Lung microvascular endothelial cell (primary cell): ENCODE results near the gene ENOPH1. TPM values are rescaled to one million over a fixed set of nuclear protein-coding genes. Genes with fewer than 3 reads are reported as not detected.

Experiments
- DNase-seq, 2 donors: peaks; one replicate each; pipeline versions ENCODE4 v3.0.0 to v3.0.0-alpha.2; 2010; ENCODE audit warnings: low read depth in 2 of 2
- total RNA-seq: library from RNA; depleted of rRNA; stranded (reverse); fragments of >200 nt; gene quantifications from 2 replicates; pipeline ENCODE4 v1.2.1, GENCODE V29; 2014

Gene ENOPH1
- total RNA-seq, 1 donor from 2014 or later, result 45.4 TPM

DNA sequence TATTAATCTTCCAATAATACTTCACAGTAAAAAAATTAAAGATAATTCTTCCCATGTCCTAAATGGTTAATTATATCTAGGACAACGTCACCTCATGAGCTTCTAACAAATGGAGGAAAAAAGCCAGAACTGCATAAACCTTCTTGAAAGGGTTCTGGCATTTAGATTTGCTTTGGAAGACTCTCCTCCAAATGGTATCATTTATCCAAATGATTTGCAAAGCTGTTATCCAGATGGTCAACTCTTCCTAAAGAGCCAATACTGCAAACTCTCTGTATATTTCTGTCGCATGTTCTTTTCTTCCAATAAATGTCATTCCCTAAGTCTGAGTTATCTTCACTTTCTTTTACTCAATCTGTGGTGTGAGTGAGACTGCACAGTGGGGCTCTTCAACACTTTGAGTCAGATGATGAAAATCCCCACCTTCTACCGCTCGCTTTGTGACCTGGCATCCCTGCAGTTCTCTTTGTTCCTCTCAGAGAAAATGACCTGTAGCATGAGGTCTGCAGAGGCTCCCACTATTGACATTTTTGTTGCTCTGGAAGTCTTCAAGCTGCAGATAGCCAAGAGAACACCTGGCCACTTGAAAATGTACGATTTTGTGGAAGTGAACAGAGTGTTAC is 78.5 kb downstream of the ENOPH1 start:
- no peak for DNase-seq

DNA sequence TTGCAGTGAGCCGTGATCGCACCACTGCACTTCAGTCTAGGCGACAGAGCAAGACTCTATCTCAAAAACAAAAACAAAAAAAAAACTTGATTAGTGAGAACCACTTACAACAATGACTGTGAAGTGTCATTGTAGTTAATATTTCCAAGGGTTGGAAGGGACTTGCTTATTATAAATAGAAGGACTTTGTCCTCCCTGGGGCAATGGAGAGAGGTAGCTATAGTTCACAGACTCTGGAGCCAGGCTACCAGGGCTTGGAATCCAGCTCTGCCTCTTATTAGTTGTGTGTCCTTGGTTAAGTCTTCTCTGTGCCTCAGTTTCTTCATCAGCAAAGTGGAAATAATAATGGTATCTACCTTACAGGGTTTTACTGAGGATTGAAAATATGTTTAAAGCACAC is 79.8 kb downstream of the ENOPH1 start:
- no peak for DNase-seq

Other genes starting within 250 kb of the ENOPH1 start
- gene HNRNPD, start 56.6 kb upstream of the ENOPH1 start, total RNA-seq, result 19.2 and 21.6 TPM in 2 replicates
- gene HNRNPDL, start 128 bp upstream of the ENOPH1 start, total RNA-seq, result 93.1 and 97.2 TPM in 2 replicates
- gene TMEM150C, start 131.4 kb downstream of the ENOPH1 start, total RNA-seq, result 3.3 and 5.8 TPM in 2 replicates